IMR-90 (cell line): ENCODE results near the gene SCAF1. TPM values are rescaled to one million over a fixed set of nuclear protein-coding genes. Genes with fewer than 3 reads are reported as not detected.

Experiments
- ATAC-seq: fragments of 200-7000 bp; cut with Tn5 transposase; 2 replicates; pipeline ENCODE4 v1.9.1; 2020; ENCODE audit warnings: low read depth, mild to moderate bottlenecking, moderate library complexity
- BruUV-seq: library from RNA; stranded (reverse); fragments of 400-500 nt; replicated peaks from 2 replicates; lab custom pipeline; 2021; lab: Mats Ljungman, UMichigan
- CTCF ChIA-PET: fragments of 300-600 bp; formaldehyde crosslinking; extraction: SDS; loops from one replicate; lab custom pipeline; 2021; ENCODE audit warnings: antibody characterized with exemption; lab: Yijun Ruan, JAX
- POLR2A ChIA-PET: fragments of 300-600 bp; sonication (Branson Sonifier 250); formaldehyde crosslinking; loops from one replicate; lab custom pipeline; 2022; ENCODE audit warnings: antibody characterized with exemption; ENCODE audit not compliant: unreplicated experiment; lab: Charles Lee
- DNase-seq: peaks from one replicate; pipeline ENCODE4 v3.0.0; 2013
- H2AFZ ChIP-seq: replicated peaks from 2 replicates; pipeline ENCODE3; 2013; ENCODE audit warnings: low read length, mild to moderate bottlenecking; ENCODE audit not compliant: poor library complexity
- H2AK5ac ChIP-seq: 2 replicates; pipeline ENCODE4 v1.6.1; 2013; ENCODE audit warnings: low read depth, low read length, inconsistent platforms
- H2AK9ac ChIP-seq: replicated peaks from 2 replicates; pipeline ENCODE3; 2013; ENCODE audit warnings: mild to moderate bottlenecking, low read depth, low read length, moderate library complexity; ENCODE audit not compliant: poor library complexity
- H2BK120ac ChIP-seq: 2 replicates; pipeline ENCODE4 v1.6.1; 2013; ENCODE audit warnings: low read depth, low read length, inconsistent platforms
- H2BK15ac ChIP-seq: 3 replicates; pipeline ENCODE4 v1.6.1; 2013; ENCODE audit warnings: low read depth, low read length, inconsistent platforms
- H2BK20ac ChIP-seq: 2 replicates; pipeline ENCODE4 v1.6.1; 2013; ENCODE audit warnings: low read depth, mild to moderate bottlenecking, inconsistent platforms, low read length, moderate library complexity
- H2BK5ac ChIP-seq: 2 replicates; pipeline ENCODE4 v1.6.1; 2013; ENCODE audit warnings: mild to moderate bottlenecking, low read depth, low read length, inconsistent platforms; ENCODE audit not compliant: poor library complexity, severe bottlenecking
- H3K14ac ChIP-seq: replicated peaks from 2 replicates; pipeline ENCODE4 v1.6.1; 2013; ENCODE audit warnings: low read depth, low read length, inconsistent platforms
- H3K18ac ChIP-seq: 2 replicates; pipeline ENCODE4 v1.6.1; 2013; ENCODE audit warnings: low read depth, low read length, control low read depth
- H3K23ac ChIP-seq: 2 replicates; pipeline ENCODE4 v1.6.1; 2013; ENCODE audit warnings: low read depth, low read length, inconsistent platforms
- H3K27ac ChIP-seq: 2 replicates; pipeline ENCODE4 v1.5.1; 2013; ENCODE audit warnings: mild to moderate bottlenecking, control low read depth, low read length; ENCODE audit not compliant: insufficient read depth
- H3K27me3 ChIP-seq: 2 replicates; pipeline ENCODE4 v1.6.1; 2013; ENCODE audit warnings: low read length; ENCODE audit not compliant: control insufficient read depth, insufficient read depth
- H3K36me3 ChIP-seq: 2 replicates; pipeline ENCODE4 v1.6.1; 2013; ENCODE audit warnings: low read length, mixed read lengths; ENCODE audit not compliant: control insufficient read depth, insufficient read depth
- H3K4ac ChIP-seq: 2 replicates; pipeline ENCODE4 v1.6.1; 2013; ENCODE audit warnings: low read depth, low read length, inconsistent platforms
- H3K4me1 ChIP-seq: 2 replicates; pipeline ENCODE4 v1.6.1; 2013; ENCODE audit warnings: low read length, mixed read lengths; ENCODE audit not compliant: control insufficient read depth, insufficient read depth
- H3K4me2 ChIP-seq: 2 replicates; pipeline ENCODE4 v1.6.1; 2013; ENCODE audit warnings: low read depth, mild to moderate bottlenecking, control low read depth, low read length, moderate library complexity
- H3K4me3 ChIP-seq: 2 replicates; pipeline ENCODE4 v1.5.1; 2013; ENCODE audit warnings: low read depth, mild to moderate bottlenecking, control low read depth, low read length, moderate library complexity; ENCODE audit not compliant: insufficient read depth
- H3K56ac ChIP-seq: 2 replicates; pipeline ENCODE4 v1.6.1; 2013; ENCODE audit warnings: low read length, inconsistent platforms; ENCODE audit not compliant: insufficient read depth; ENCODE audit errors: extremely low read depth
- H3K79me1 ChIP-seq, 2 experiments: 2 replicates each; pipeline ENCODE4 v1.6.1; 2013; ENCODE audit warnings: low read length in 2 of 2, inconsistent platforms in 1 of 2, low read depth in 1 of 2
- H3K9ac ChIP-seq: 2 replicates; pipeline ENCODE4 v1.6.1; 2013; ENCODE audit warnings: low read depth, low read length, control low read depth
- H3K9me1 ChIP-seq: 2 replicates; pipeline ENCODE4 v1.6.1; 2013; ENCODE audit warnings: low read length, inconsistent platforms; ENCODE audit not compliant: insufficient read depth
- H3K9me3 ChIP-seq: 2 replicates; pipeline ENCODE4 v1.6.1; 2013; ENCODE audit warnings: low read length; ENCODE audit not compliant: control insufficient read depth, insufficient read depth
- H4K20me1 ChIP-seq: 2 replicates; pipeline ENCODE4 v1.6.1; 2013; ENCODE audit warnings: low read length, inconsistent platforms; ENCODE audit not compliant: insufficient read depth
- H4K5ac ChIP-seq: 2 replicates; pipeline ENCODE4 v1.6.1; 2013; ENCODE audit warnings: mild to moderate bottlenecking, low read depth, low read length, control low read depth
- H4K8ac ChIP-seq, 2 experiments: 2 replicates each; pipeline ENCODE4 v1.6.1; 2013; ENCODE audit warnings: low read depth in 2 of 2, low read length in 2 of 2, control low read depth in 1 of 2, inconsistent platforms in 1 of 2
- H4K91ac ChIP-seq: 2 replicates; pipeline ENCODE4 v1.6.1; 2013; ENCODE audit warnings: low read depth, low read length, inconsistent platforms; ENCODE audit not compliant: insufficient read depth
- BHLHE40 ChIP-seq: fragments of 150-350 bp; IDR thresholded peaks from 2 replicates; pipeline ENCODE4 v1.6.1; 2016; ENCODE audit warnings: mild to moderate bottlenecking, low read depth, low read length
- CHD1 ChIP-seq: IDR thresholded peaks from 2 replicates; pipeline ENCODE4 v1.6.1; 2012; ENCODE audit warnings: low read depth, low read length, improper control_type of control experiment
- FOS ChIP-seq: fragments of 150-350 bp; IDR thresholded peaks from 2 replicates; pipeline ENCODE4 v1.6.1; 2016; ENCODE audit warnings: low read depth, low read length
- MAFK ChIP-seq: IDR thresholded peaks from 2 replicates; pipeline ENCODE4 v1.6.1; 2012; ENCODE audit warnings: low read depth, low read length, improper control_type of control experiment
- MAZ ChIP-seq: IDR thresholded peaks from 2 replicates; pipeline ENCODE4 v1.6.1; 2012; ENCODE audit warnings: low read depth, mild to moderate bottlenecking, low read length, improper control_type of control experiment, moderate library complexity, borderline replicate concordance
- MXI1 ChIP-seq: IDR thresholded peaks from 2 replicates; pipeline ENCODE4 v1.6.1; 2012; ENCODE audit warnings: low read depth, mild to moderate bottlenecking, low read length, moderate library complexity, borderline replicate concordance
- NFE2L2 ChIP-seq: fragments of 150-350 bp; IDR thresholded peaks from 2 replicates; pipeline ENCODE4 v1.6.1; 2016; ENCODE audit warnings: low read depth, mild to moderate bottlenecking, low read length
- POLR2A ChIP-seq: IDR thresholded peaks from 2 replicates; pipeline ENCODE4 v1.6.1; 2012; ENCODE audit warnings: mild to moderate bottlenecking, low read depth, low read length
- RAD21 ChIP-seq: IDR thresholded peaks from 2 replicates; pipeline ENCODE4 v1.6.1; 2012; ENCODE audit warnings: low read length, improper control_type of control experiment
- RCOR1 ChIP-seq: IDR thresholded peaks from 2 replicates; pipeline ENCODE4 v1.6.1; 2012; ENCODE audit warnings: mild to moderate bottlenecking, low read length, improper control_type of control experiment; ENCODE audit not compliant: insufficient replicate concordance
- RFX5 ChIP-seq: IDR thresholded peaks from 2 replicates; pipeline ENCODE4 v1.8.0; 2012; ENCODE audit warnings: low read depth, mild to moderate bottlenecking, low read length, moderate library complexity
- WGBS, 2 experiments: methylation state at CpG; one replicate each; pipeline versions ENCODE4 v1.1.5 to v1.1.7; 2013; ENCODE audit warnings: missing lambda C conversion rate in 2 of 2; ENCODE audit not compliant: insufficient read length in 1 of 2; ENCODE audit errors: extremely low coverage in 2 of 2; 5-methylcytosine and 5-hydroxymethylcytosine counted together
- dilution Hi-C: fragments of 300-500 bp; cut with HindIII; formaldehyde crosslinking; loops from one replicate; pipeline ENCODE4 v1.14.3; 2018; ENCODE audit warnings: low sequenced_read_pairs; ENCODE audit not compliant: unreplicated experiment
- in situ Hi-C: fragments of 300-500 bp; cut with MboI; formaldehyde crosslinking; loops from 3 replicates; pipeline ENCODE4 v1.14.3; 2019; ENCODE audit warnings: low sequenced_read_pairs, inconsistent platforms, mixed read lengths
- intact Hi-C: fragments of 100-400 bp; cut with micrococcal nuclease; formaldehyde crosslinking; loops from 2 replicates; pipeline ENCODE4 v1.10.0; 2022
- polyA plus RNA-seq, 3 experiments: library from polyadenylated mRNA; depleted of rRNA; stranded (reverse); fragments of >200 nt; gene quantifications; 2 replicates each; pipeline ENCODE4 v1.2.3, GENCODE V29; 2012; ENCODE audit warnings: low replicate concordance in 1 of 3
- total RNA-seq: library from RNA; depleted of rRNA; stranded (reverse); fragments of >200 nt; gene quantifications from 2 replicates; pipeline ENCODE4 v1.2.3, GENCODE V29; 2012
- TF ChIP-seq, protein P1 (sequence below): conservative IDR thresholded peaks from 2 replicates; pipeline ENCODE4 v1.5.1; 2012; ENCODE audit warnings: mild to moderate bottlenecking, low read depth, low read length, improper control_type of control experiment
- TF ChIP-seq, protein P2 (sequence below): fragments of 150-350 bp; IDR thresholded peaks from 2 replicates; pipeline ENCODE4 v1.6.1; 2017; ENCODE audit warnings: mild to moderate bottlenecking, antibody characterized with exemption, low read length, low read depth

Gene SCAF1
- total and polyA plus RNA-seq, 2 of the 4 experiments (the other 2 are of a cell fraction), result 2.2 to 14.8 TPM

DNA sequence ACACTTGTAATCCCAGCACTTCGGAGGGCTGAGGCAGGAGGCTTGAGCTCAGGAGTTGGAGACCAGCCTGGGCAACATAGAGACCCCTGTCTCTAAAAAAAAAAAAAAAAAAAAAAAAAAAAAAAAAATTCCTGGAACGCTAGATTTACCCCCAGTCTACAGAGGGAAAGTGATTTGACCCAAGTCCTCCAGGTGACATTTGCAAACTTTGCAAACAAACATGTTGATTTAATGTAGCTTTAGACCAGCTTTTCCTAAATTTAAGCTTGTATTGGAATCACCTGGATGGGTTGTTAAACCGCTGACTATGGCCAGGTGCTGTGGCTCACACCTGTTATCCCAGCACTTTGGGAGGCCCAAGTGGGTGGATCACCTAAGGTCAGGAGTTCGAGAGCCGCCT is 57.4 kb downstream of the SCAF1 start:
- Histone ChIP-seq H4K8ac (no peak overlapping the region), H3K4ac (no peak overlapping the region), H2AK5ac (no peak overlapping the region), H3K56ac (no peak overlapping the region), H4K5ac (no peak overlapping the region), H2BK5ac (no peak overlapping the region), H2AK9ac (no peak overlapping the region), H3K4me3 (no peak overlapping the region), H3K27me3 (no peaks in the 10 kb centered on the region), H4K91ac (no peak overlapping the region), H3K4me2 (no peak overlapping the region), H3K36me3 (peaks cover 21% of the 10 kb centered on the region), H3K14ac (no peak overlapping the region), H2BK20ac (no peak overlapping the region), H2AFZ (no peak overlapping the region), H3K9me1 (0 out of 2 replicates have a peak, but pooled peaks cover 3% of the 10 kb centered on the region), H3K23ac (no peak overlapping the region), H4K20me1 (no peaks in the 10 kb centered on the region), H3K79me1 (no peaks in the 10 kb centered on the region), H3K9ac (no peak overlapping the region), H3K4me1 (no peaks in the 10 kb centered on the region), H3K27ac (no peak overlapping the region), H2BK120ac (no peak overlapping the region), H2BK15ac (no peak overlapping the region), H3K9me3 (no peaks in the 10 kb centered on the region), H3K18ac (no peak overlapping the region)
- TF ChIP-seq MAZ, result no peak
- TF ChIP-seq FOS, result no peak
- no peak for TF ChIP-seq MXI1
- TF ChIP-seq, protein P1, sequence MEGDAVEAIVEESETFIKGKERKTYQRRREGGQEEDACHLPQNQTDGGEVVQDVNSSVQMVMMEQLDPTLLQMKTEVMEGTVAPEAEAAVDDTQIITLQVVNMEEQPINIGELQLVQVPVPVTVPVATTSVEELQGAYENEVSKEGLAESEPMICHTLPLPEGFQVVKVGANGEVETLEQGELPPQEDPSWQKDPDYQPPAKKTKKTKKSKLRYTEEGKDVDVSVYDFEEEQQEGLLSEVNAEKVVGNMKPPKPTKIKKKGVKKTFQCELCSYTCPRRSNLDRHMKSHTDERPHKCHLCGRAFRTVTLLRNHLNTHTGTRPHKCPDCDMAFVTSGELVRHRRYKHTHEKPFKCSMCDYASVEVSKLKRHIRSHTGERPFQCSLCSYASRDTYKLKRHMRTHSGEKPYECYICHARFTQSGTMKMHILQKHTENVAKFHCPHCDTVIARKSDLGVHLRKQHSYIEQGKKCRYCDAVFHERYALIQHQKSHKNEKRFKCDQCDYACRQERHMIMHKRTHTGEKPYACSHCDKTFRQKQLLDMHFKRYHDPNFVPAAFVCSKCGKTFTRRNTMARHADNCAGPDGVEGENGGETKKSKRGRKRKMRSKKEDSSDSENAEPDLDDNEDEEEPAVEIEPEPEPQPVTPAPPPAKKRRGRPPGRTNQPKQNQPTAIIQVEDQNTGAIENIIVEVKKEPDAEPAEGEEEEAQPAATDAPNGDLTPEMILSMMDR, result no peak
- no peak for TF ChIP-seq BHLHE40
- no peak for TF ChIP-seq RCOR1
- TF ChIP-seq POLR2A, result no peak
- TF ChIP-seq, protein P2, sequence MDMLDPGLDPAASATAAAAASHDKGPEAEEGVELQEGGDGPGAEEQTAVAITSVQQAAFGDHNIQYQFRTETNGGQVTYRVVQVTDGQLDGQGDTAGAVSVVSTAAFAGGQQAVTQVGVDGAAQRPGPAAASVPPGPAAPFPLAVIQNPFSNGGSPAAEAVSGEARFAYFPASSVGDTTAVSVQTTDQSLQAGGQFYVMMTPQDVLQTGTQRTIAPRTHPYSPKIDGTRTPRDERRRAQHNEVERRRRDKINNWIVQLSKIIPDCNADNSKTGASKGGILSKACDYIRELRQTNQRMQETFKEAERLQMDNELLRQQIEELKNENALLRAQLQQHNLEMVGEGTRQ, result no peak
- TF ChIP-seq CHD1, result no peak
- no peak for TF ChIP-seq RFX5
- no peak for TF ChIP-seq RAD21
- no peak for TF ChIP-seq NFE2L2
- TF ChIP-seq MAFK, result no peak
- CTCF ChIA-PET, result no interaction called here
- no TSS peak for BruUV-seq
- no peak for DNase-seq
- POLR2A ChIA-PET, result no interaction called here
- in situ Hi-C loops, result no loop called here
- intact Hi-C loops, result no loop called here
- ATAC-seq, result no peak
- 100% methylated on average over 1 of the region's 5 CpGs; no CpG with 5 or more reads in 1 of the 2 experiments for WGBS, 2 experiments
- dilution Hi-C loops, result no loop called here
